Loucy (cell line): ENCODE measurements around the gene CEP97.

Experiments used
- CTCF ChIP-seq: fragments of 200-600 bp; sonication (generic); conservative IDR thresholded peaks from 2 replicates; pipeline ENCODE4 v1.5.1; 2014; ENCODE audit warnings: mild to moderate bottlenecking, antibody characterized with exemption, low read length
- EZH2phosphoT487 ChIP-seq: fragments of 200-600 bp; IDR thresholded peaks from 2 replicates; pipeline ENCODE4 v1.6.1; 2018; ENCODE audit warnings: antibody characterized with exemption, mild to moderate bottlenecking, moderate library complexity, borderline replicate concordance

GRCh38 chr3:101809178-101810021, 85.0 kb downstream of the CEP97 start:
- peak; percentile 92 for TF ChIP-seq CTCF
- TF ChIP-seq EZH2phosphoT487: no peak
